Measurements from ENCODE around the gene VPS72. TPM values are rescaled to one million over a fixed set of nuclear protein-coding genes. Genes with fewer than 3 reads are reported as not detected.
A peak's percentile ranks its signal among the peaks of the same experiment; 100 is the strongest.

The VPS72 gene
- total and polyA plus RNA-seq, 9 donors: 24.5 to 78.4 (median 48.9) TPM

- WGBS, 3 donors: 70 to 78% (median 77%) methylated on average over 5 of the region's 5 CpGs
Observed at GRCh38 chr1:151158326-151158725, 31.7 kb downstream of the VPS72 start.

GRCh38 chr1:151157067-151157531 is 32.9 kb downstream of the VPS72 start:
- no peaks in the 10 kb centered on the region for H3K27me3 ChIP-seq
- WGBS, 3 donors: 83 to 86% (median 84%) methylated on average over 6 of the region's 6 CpGs
- intact Hi-C loops (cut with DNase I): loop anchor here in 3 of 4 donors (5.0 to 10.0 kb wide), 4 partner anchors 55 to 135 kb away; no protein-coding TSS in a partner anchor
- H3K27ac ChIP-seq: no peak overlapping the region
- no peaks in the 10 kb centered on the region for H3K4me1 ChIP-seq (ENCODE audit: insufficient read depth)
- H3K9me3 ChIP-seq: no peaks in the 10 kb centered on the region
- no peak for DNase-seq
- no peaks in the 10 kb centered on the region for H3K36me3 ChIP-seq
- no peak overlapping the region for H3K4me3 ChIP-seq
- no peak for TF ChIP-seq EP300 (IDR thresholded peaks at IDR 0.05)
- no peak for TF ChIP-seq POLR2A (IDR thresholded peaks at IDR 0.05)
- TF ChIP-seq, protein P1, sequence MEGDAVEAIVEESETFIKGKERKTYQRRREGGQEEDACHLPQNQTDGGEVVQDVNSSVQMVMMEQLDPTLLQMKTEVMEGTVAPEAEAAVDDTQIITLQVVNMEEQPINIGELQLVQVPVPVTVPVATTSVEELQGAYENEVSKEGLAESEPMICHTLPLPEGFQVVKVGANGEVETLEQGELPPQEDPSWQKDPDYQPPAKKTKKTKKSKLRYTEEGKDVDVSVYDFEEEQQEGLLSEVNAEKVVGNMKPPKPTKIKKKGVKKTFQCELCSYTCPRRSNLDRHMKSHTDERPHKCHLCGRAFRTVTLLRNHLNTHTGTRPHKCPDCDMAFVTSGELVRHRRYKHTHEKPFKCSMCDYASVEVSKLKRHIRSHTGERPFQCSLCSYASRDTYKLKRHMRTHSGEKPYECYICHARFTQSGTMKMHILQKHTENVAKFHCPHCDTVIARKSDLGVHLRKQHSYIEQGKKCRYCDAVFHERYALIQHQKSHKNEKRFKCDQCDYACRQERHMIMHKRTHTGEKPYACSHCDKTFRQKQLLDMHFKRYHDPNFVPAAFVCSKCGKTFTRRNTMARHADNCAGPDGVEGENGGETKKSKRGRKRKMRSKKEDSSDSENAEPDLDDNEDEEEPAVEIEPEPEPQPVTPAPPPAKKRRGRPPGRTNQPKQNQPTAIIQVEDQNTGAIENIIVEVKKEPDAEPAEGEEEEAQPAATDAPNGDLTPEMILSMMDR (IDR thresholded peaks at IDR 0.05): no peak

More at GRCh38 chr1:151158326-151158725, 31.7 kb downstream of the VPS72 start:
- no peaks in the 10 kb centered on the region for H3K27me3 ChIP-seq
- H3K9me3 ChIP-seq: no peaks in the 10 kb centered on the region
- H3K27ac ChIP-seq: no peak overlapping the region
- H3K4me1 ChIP-seq (ENCODE audit: insufficient read depth): no peaks in the 10 kb centered on the region
- no peak for DNase-seq
- no peak overlapping the region for H3K4me3 ChIP-seq
- no peak for TF ChIP-seq POLR2A (IDR thresholded peaks at IDR 0.05)
- TF ChIP-seq EP300 (IDR thresholded peaks at IDR 0.05): no peak
- TF ChIP-seq, protein P1 (IDR thresholded peaks at IDR 0.05): no peak
- no peaks in the 10 kb centered on the region for H3K36me3 ChIP-seq
- intact Hi-C loops (cut with DNase I): loop anchor here in 3 of 4 donors (5.0 to 10.0 kb wide), 4 partner anchors 56 to 136 kb away; no protein-coding TSS in a partner anchor

GRCh38 chr1:151156515-151156819 is 33.5 kb downstream of the VPS72 start, which contains the start of gene TNFAIP8L2:
Gene TNFAIP8L2, plus strand, starts transcription at chr1:151156649. Its CDS starts 2,049 bp downstream, at chr1:151158698.
- H3K36me3 ChIP-seq: no peaks in the 10 kb centered on the region
- TF ChIP-seq EP300 (IDR thresholded peaks at IDR 0.05) (no peak), POLR2A (IDR thresholded peaks at IDR 0.05) (no peak)
- TF ChIP-seq, protein P1 (IDR thresholded peaks at IDR 0.05): no peak
- WGBS, 3 donors: 67 to 84% (median 79%) methylated on average over 4 of the region's 4 CpGs
- H3K4me3 ChIP-seq: no peak within 1 kb of the TSS
- no peaks in the 10 kb centered on the region for H3K9me3 ChIP-seq
- H3K27ac ChIP-seq: no peak within 1 kb of the TSS
- no peaks in the 10 kb centered on the region for H3K27me3 ChIP-seq
- intact Hi-C loops (cut with DNase I): loop anchor here in 3 of 4 donors (5.0 to 10.0 kb wide), 4 partner anchors 54 to 134 kb away; no protein-coding TSS in a partner anchor
- H3K4me1 ChIP-seq (ENCODE audit: insufficient read depth): no peaks in the 10 kb centered on the region
- no peak for DNase-seq

DNA sequence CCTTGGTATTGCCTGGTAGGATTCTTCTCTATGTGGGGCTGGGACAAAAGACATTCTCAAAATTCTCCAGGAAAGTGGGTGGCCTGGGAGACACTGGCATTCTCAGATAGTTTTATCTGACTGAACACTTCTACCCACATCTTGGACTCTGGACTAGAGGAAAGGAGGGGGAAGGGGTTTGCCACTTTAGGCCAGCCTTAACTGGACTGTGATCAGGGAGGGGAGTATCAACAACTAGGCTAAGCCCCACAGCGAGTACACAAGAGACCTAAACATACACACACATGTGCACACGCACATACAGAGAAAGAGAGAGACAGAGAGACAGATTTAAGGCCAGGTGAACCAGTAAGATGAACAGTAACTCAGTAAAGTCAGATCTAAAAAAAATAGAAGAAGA is 42.3 kb downstream of the VPS72 start:
- Histone ChIP-seq H3K9me3 (no peaks in the 10 kb centered on the region), H3K27me3 (no peaks in the 10 kb centered on the region), H3K4me3 (no peak overlapping the region), H3K4me1 (ENCODE audit: insufficient read depth) (peaks cover 8% of the 10 kb centered on the region), H3K27ac (peak overlapping the region in 1 of 2 donors; percentile 77), H3K36me3 (no peaks in the 10 kb centered on the region)
- WGBS, 3 donors: 87 to 92% (median 88%) methylated on average over 2 of the region's 2 CpGs
- DNase-seq: no peak
- TF ChIP-seq POLR2A (IDR thresholded peaks at IDR 0.05): no peak
- TF ChIP-seq, protein P1 (IDR thresholded peaks at IDR 0.05): no peak
- no peak for TF ChIP-seq EP300 (IDR thresholded peaks at IDR 0.05)
- intact Hi-C loops (cut with DNase I): loop anchor here in 2 of 4 donors (5.0 to 10.0 kb wide), 2 partner anchors 73 to 75 kb away; partner anchors contain the start of gene GABPB2 (in 2 of the 2)

Measured in ovary (tissue), 9 donors.